Right hindlimb (tissue), 1 donor: ENCODE measurements around the gene HBB.

Experiments used
- DNase-seq: peaks from one replicate; pipeline ENCODE4 v3.0.0-alpha.2; 2018

Gene HBB

DNA sequence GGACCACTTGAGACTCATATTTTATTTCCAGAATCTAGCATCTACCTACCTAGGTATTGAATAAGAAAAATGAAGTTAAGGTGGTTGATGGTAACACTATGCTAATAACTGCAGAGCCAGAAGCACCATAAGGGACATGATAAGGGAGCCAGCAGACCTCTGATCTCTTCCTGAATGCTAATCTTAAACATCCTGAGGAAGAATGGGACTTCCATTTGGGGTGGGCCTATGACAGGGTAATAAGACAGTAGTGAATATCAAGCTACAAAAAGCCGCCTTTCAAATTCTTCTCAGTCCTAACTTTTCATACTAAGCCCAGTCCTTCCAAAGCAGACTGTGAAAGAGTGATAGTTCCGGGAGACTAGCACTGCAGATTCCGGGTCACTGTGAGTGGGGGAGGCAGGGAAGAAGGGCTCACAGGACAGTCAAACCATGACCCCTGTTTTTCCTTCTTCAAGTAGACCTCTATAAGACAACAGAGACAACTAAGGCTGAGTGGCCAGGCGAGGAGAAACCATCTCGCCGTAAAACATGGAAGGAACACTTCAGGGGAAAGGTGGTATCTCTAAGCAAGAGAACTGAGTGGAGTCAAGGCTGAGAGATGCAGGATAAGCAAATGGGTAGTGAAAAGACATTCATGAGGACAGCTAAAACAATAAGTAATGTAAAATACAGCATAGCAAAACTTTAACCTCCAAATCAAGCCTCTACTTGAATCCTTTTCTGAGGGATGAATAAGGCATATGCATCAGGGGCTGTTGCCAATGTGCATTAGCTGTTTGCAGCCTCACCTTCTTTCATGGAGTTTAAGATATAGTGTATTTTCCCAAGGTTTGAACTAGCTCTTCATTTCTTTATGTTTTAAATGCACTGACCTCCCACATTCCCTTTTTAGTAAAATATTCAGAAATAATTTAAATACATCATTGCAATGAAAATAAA, 2.1 kb downstream of the HBB start:
- no peak for DNase-seq

DNA sequence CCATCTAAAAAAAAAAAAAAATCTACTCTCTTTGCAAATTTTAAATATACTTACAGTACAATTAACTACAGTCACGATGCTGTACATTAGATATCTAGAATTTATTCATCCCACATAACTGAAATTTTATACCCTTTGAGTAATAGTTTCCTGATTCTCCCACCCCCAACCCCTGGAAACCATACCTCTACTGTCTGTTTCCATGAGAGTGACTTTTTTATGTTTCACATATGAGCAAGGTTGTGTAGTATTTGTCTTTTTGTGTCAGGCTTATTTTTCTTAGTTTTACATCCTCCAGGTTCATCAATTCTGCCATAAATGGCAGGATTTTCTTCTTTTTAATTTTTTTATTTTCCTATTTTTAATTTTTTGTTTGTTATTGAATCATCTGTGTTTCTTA, 3.2 kb downstream of the HBB start:
- DNase-seq: no peak

DNA sequence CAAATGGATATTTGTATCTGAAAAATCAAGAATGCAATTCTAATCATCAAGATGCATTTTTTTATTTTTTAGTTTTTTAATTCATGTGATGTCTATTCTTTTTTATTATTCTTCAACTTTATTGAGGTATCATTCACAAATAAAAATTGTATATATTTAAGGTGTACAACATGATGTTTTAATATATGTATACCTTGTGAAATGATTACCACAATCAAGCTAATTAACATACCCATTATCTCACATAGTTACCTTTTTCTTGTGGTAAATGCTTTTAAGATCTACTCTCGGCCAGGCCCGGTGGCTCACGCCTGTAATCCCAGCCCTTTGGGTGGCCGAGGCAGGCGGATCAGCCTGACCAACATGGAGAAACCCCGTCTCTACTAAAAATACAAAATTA, 3.7 kb downstream of the HBB start:
- no peak for DNase-seq

DNA sequence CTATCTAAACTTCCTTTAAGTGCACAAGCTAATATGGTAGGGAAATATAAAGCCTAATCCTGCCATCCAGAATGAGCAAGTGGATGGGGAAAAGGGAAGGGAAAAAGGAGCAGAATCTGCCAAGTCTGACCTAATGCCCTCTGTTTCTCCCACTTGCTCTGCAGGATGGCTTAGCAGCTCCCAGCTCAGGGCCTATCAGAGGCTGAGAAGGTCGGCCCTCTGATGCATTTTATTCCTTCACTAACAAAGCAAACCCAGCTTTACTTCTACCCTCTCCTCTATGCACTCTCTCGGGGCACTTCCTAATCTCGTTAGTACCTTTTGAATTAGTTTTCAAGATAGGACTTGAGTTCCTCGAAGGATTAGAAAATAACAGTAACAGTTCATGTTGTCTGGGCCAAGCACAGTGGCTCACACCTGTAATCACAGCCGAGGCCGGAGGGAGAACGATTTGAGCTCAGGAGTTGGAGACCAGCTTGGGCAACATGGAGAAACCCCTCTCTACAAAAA, 16.4 kb downstream of the HBB start:
- no peak for DNase-seq

DNA sequence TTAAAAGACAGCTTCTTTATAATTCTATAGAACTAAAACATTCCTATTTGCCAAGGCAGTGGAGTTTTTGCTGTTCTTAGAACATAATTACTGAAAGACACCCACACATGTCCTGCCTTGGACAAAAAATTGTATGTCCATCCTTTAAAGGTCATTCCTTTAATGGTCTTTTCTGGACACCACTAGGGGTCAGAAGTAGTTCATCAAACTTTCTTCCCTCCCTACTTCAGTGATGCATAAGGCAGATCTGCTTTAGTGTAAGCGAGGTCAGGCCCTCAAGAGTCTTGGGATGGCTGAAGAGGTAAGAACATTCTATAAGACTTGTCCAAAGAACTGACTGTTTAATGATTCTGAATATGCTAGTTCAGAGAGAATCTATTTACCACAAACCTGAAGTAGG, 22.1 kb downstream of the HBB start:
- DNase-seq: no peak

DNA sequence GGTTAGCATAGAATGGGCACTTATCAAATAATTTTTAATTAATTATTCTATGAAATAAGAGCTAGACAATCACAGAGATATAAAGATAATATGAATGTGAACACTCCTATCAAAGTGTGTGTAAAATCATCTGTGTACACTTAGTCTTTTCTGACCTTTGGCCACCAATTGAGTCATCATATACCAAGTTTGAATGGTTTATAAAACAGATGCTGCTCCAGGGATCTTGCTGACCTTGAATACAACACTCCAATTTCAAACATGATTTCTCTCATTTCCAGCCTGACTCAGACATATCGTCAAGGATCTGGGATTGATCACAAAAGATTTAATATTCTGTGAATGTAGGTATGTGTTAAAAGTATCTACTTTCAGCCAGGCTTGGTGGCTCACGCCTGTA, 23.5 kb downstream of the HBB start:
- no peak for DNase-seq

DNA sequence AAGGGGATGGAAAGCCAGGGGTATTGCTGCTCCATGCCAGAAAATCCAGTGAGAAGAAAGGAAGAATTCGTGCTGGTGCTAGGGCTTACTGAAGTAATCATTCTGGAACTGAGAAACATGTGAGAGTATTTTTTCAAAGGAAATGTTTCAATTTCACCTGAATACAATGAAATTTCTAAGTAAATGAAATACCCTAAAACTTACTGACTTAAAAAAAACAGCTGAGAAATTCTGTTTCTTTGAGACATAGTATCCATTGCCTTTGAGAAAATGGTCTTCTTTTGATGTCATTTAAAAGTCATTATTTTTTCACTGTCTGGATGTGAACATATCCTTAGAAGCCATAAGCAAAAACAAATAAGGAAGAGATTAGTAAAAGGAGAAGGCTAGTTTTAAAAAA, 26.3 kb downstream of the HBB start, which contains the start of gene OR51V1:
OR51V1 (minus strand) TSS at position 101 of the 400 bp plus-strand sequence; CDS start at position 101, 0 bp downstream.
- no peak for DNase-seq

DNA sequence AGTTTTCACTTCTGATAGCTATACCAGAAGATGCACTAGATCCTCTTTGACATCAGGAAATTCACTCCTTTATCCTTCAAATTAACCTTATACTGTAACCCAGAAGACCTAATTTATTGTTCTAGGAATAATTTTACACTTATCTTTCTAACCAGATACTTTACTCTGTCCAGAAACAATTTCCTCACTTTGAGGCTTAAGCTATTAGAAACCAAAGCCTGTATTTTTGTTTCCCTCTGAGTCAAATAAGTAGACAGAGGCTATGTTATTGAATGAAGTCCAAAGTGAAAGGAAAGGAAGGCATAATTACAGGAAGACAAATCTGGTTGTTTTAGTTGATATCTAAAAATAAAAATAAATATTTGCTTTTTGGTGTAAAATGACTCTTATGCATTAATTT, 28.6 kb downstream of the HBB start:
- DNase-seq: no peak

DNA sequence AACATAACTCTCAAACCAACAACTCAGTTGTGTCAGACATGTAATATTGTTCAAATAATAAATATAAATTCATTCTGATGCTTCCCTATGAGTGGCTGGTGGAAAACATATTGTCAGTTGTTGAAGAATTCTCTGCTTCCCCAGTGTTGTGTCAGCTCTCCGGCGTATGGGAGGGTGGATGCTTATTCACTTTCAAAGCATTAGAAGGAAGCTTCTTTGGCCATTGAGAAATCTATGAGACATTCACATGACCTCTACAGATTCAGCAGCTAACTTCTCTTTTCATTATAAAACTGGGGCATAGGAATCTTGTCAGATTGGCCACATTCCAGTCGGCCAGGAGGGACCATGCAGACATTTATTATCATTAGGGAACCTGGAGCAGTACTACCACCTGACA, 29.3 kb downstream of the HBB start:
- DNase-seq: no peak

DNA sequence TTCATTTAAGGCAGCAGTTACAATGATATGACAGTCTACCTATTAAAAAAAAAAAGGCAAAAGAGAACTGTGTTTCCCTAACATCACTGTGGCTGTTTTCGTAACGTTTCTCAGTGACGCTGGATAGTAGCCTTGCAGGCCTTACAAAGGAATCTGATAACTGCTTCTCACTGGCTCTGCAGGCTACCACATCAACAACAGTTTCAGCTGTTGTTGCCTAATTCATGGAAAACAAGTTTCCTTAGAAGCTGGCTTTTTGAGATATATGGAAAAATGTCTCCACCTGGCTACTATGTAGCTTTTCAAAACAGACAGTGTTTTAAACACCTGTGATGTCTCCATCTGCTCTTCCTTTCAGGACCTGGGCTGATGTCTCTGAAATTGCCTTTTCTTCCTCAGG, 30.1 kb downstream of the HBB start:
- no peak for DNase-seq

DNA sequence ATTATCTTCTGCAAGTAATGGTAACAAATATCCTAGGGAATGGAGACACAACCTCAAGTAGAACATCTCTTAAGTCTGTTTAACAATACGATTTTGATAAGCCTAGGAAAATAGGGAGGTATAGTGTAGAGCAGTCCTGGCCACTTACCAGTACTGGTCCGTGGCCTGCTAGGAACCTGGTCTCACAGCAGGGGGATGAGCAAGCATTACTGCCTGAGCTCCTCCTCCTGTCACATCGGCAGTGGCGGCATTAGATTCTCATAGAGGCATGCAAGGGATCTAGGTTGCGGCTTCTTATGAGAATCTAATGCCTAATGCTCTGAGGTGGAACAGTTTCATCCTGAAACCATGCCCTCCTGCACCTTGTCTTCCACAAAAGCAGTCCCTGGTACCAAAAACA, 30.8 kb downstream of the HBB start:
- no peak for DNase-seq

DNA sequence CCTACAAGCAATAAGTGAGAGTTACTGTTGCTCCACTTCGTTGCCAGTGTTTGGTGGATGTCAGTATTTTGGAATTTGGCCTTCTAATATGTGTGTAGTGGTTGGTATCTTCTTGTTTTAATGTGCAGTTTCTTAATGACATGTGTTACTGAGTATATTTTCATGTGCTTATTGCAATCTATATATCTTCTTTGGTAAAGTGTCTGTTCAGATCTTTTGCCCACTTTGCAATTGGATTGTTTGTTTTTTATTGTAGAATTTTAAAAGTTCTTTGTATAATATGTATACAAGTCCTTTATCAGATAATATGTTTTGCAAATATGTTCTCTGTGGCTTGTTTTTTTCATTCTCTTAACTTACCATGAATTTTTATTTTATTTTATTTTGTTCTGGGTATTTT, 34.1 kb downstream of the HBB start:
- no peak for DNase-seq

DNA sequence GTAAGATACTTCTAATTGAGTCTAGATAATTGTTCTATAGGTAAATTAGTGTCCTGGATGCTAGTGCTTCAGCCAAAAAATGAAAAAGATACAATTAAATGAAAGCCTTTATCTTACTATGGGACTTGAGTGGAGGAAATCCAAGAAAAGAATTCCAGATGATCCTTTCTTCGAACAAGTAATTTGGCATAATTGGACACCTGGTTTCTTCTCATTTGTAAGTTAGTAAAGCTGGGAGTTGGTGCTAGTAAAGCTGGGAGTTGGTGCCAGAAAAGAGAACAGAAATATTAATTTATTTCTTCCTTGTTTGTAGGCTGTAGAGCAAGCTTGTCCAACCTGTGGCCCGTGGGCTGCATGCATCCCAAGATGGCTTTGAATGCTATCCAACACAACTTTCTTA, 38.7 kb downstream of the HBB start:
- no peak for DNase-seq

DNA sequence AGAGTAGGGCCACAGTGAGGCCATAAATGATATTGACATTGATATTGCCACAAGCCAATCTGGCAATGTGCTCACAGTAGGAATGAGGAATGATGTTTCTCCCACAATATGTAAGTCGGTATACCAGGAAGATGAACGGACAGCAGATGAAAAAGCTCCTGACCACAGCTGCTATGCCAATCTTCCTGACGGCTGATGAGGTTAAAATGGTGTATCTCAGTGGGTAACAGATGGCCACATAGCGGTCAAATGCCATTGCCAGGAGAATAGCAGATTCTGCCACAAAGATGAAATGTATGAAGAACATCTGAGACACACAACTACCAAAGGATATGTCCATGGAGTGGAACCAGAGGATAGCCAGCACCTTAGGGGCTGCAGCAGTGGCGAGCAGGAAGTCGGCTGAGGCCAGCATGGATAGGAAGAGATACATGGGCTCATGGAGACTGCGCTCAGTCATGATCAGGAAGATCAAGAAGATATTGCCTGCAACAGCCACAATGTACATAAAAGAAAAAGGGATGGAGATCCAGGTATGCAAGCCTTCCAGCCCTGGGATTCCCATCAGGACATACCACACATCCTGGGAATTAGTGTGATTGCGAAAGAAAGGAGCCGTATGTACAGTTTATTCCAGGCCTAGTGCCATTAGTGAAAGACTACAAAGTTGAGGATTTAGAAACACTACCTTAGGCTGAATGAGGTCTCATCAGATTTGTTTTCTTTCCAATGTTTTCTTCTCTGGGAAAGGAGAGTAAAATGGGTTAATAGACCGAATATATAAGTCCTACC, 48.6 kb downstream of the HBB start:
- DNase-seq: no peak
